ENCODE data around the gene ABCA8.
"Not testable (repeated sequence)": the region's sequence is repeated elsewhere in the genome, so short reads cannot be mapped to it uniquely, and the experiment has no call there.

The ABCA8 gene, protein sequence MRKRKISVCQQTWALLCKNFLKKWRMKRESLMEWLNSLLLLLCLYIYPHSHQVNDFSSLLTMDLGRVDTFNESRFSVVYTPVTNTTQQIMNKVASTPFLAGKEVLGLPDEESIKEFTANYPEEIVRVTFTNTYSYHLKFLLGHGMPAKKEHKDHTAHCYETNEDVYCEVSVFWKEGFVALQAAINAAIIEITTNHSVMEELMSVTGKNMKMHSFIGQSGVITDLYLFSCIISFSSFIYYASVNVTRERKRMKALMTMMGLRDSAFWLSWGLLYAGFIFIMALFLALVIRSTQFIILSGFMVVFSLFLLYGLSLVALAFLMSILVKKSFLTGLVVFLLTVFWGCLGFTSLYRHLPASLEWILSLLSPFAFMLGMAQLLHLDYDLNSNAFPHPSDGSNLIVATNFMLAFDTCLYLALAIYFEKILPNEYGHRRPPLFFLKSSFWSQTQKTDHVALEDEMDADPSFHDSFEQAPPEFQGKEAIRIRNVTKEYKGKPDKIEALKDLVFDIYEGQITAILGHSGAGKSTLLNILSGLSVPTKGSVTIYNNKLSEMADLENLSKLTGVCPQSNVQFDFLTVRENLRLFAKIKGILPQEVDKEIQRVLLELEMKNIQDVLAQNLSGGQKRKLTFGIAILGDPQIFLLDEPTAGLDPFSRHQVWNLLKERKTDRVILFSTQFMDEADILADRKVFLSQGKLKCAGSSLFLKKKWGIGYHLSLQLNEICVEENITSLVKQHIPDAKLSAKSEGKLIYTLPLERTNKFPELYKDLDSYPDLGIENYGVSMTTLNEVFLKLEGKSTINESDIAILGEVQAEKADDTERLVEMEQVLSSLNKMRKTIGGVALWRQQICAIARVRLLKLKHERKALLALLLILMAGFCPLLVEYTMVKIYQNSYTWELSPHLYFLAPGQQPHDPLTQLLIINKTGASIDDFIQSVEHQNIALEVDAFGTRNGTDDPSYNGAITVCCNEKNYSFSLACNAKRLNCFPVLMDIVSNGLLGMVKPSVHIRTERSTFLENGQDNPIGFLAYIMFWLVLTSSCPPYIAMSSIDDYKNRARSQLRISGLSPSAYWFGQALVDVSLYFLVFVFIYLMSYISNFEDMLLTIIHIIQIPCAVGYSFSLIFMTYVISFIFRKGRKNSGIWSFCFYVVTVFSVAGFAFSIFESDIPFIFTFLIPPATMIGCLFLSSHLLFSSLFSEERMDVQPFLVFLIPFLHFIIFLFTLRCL (N-terminal part only)

GRCh38 chr17:68955181-68955841 lies at the start of gene ABCA8:
Gene ABCA8, minus strand, starts transcription at chr17:68955392. Its CDS starts 13,358 bp downstream, at chr17:68942034.
- no peak for DNase-seq (ENCODE audit: low read depth in 3 of 3)

DNA sequence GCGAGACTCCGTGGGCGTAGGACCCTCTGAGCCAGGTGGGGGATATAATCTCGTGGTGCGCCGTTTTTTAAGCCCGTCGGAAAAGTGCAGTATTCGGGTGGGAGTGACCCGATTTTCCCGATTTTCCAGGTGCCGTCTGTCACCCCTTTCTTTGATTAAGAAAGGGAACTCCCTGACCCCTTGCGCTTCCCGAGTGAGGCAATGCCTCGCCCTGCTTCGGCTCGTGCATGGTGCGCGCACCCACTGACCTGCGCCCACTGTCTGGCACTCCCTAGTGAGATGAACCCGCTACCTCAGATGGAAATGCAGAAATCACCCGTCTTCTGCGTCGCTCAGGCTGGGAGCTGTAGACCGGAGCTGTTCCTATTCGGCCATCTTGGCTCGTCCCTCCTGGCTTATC lies 49.6 kb upstream of the ABCA8 start:
- DNase-seq (ENCODE audit: low read depth in 3 of 3): not testable (repeated sequence)

DNA sequence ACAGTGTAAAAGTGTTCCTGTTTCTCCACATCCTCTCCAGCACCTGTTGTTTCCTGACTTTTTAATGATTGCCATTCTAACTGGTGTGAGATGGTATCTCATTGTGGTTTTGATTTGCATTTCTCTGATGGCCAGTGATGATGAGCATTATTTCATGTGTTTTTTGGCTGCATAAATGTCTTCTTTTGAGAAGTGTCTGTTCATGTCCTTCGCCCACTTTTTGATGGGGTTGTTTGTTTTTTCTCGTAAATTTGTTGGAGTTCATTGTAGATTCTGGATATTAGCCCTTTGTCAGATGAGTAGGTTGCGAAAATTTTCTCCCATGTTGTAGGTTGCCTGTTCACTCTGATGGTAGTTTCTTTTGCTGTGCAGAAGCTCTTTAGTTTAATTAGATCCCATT lies 44.6 kb upstream of the ABCA8 start:
- DNase-seq (ENCODE audit: low read depth in 3 of 3): not testable (repeated sequence)

DNA sequence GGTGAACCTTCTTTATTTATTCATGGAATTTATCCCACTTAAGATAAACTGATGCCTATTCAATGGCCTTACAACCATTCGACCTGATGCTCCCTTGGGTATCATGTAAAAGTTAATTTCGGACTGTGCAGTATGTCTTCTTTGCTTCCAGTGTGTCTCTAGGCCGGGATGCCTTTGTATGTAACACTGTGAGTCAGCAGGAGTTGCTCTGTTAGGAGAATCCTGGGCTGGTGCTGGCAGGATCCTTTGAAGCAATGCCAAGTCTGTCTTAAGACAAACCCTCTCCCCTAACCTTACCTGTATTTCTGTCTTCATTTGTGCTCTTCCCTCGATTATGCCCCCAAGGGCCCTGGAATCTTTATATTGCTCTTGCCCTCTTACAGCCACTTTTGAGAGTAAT lies 37.9 kb upstream of the ABCA8 start:
- DNase-seq (ENCODE audit: low read depth in 3 of 3): no peak

DNA sequence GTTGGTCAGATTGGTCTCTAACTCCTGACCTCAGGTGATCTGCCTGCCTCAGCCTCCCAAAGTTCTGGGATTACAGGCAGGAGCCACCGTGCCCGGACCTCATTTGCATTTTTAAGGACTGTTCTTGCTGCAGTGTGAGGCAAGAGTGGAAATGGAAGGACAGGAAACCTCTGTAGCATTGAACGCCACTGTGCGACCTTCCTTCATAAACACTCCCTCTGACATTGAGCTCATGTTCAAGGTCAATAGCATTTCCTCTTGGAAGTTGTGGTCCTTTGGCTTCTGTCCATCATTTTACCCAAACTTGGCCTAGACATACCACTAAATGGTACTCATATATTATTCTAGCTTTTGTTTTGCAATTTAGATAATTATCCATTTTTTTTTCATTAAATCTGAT lies 32.8 kb upstream of the ABCA8 start:
- no peak for DNase-seq (ENCODE audit: low read depth in 3 of 3)

- DNase-seq (ENCODE audit: low read depth in 3 of 3): no peak
These were observed 26.1 kb upstream of the ABCA8 start for GRCh38 chr17:68981288-68981687.

GRCh38 chr17:68973098-68973846 lies 18.1 kb upstream of the ABCA8 start:
- DNase-seq (ENCODE audit: low read depth in 3 of 3): no peak

DNA sequence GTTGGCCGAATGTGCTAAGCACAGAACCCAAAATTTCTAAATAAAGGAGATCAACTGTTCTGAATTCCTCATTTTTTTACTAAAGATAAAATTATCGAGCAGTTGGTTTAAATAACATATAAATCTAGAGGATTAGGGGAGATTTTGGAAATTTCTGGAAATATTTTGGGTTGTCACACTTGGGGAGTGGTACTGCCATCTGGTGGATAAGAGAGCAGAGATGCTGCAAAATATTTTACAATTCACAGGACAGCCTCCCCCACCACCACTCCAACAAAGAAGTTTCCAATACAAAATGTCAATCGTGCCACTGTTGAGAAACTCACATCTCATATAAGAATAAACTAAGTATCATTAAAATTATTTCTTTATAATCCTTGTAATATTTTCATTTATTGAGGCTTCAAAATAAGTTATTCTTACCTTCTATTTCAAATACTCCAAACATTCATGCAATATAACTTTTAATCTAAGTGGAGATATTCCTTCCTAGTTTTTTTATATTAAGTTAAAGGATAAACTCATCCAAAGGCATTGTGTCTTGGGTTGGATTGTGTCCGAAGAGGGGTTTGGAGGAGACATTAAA lies 17.0 kb upstream of the ABCA8 start:
- no peak for DNase-seq (ENCODE audit: low read depth in 3 of 3)

DNA sequence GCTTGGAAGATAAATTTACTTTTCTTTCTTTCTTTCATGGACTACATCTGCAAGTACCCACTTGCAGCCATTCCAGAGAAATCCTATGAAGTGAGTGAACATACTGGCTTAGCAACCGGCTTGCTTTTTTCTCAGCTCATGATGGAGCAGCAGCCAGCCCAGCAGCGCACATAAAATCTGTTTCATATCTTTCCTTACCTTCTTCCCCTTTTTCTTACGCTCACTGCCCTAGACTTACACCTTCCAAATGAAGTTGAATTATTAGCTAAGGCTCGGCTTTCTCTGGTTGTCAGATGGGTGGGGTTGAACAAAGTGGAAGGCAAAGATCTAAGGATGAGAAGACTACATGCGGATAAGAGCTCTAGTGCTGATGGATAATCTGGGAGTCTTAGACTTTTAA lies 13.9 kb upstream of the ABCA8 start:
- no peak for DNase-seq (ENCODE audit: low read depth in 3 of 3)

DNA sequence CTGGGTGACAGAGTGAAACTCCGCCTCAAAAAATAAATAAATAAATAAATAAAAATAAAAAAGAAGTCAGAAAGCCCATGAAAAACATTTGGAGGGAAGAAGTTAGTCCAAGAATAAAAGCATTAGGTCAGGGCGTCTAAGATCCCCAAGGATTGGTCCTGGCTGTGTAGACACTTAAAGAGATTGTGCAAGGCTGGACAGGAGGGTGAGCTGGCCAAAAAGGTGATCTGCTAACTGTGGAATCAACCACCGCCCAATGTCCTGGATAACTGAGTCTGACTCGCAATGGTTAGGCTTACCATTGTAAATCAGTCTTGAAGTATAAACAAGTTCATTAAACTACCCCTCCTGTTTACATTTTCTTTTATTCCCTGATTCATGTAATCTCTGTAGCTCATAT lies 8.8 kb upstream of the ABCA8 start:
- no peak for DNase-seq (ENCODE audit: low read depth in 3 of 3)

DNA sequence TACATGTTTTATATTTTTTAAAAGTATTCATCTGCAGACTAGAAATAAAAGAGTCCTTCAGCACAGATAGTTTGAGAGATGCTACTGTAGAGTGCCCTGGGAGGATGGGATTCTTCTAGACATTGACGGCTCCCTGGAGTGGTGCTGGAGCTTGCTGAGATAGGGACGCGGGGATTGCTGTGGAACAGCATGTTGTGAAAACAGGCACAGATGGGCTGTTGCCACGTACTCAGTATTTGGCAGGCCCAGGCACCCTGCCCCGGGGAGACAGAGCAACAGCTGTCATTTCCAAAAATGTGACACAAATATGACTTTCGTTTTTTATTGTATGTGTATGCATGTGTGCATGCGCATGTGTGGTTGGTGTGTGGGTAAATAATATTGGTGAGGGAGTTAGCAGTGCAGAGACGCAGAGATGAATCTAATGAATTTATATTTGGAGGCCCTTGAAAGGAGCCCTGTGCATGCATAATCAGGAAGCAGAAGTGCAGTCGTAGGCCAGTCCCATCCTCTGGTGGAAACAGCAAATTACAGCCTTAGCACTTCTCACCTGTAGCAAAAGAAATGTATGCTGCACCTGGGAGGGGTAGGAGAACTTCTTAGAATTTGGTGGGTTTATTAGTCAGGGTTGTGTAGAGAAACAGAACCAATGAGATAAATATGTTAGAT lies 6.2 kb upstream of the ABCA8 start:
- DNase-seq (ENCODE audit: low read depth in 3 of 3): no peak

GRCh38 chr17:68959117-68959516 lies 3.9 kb upstream of the ABCA8 start:
- not testable (repeated sequence) for DNase-seq (ENCODE audit: low read depth in 3 of 3)

DNA sequence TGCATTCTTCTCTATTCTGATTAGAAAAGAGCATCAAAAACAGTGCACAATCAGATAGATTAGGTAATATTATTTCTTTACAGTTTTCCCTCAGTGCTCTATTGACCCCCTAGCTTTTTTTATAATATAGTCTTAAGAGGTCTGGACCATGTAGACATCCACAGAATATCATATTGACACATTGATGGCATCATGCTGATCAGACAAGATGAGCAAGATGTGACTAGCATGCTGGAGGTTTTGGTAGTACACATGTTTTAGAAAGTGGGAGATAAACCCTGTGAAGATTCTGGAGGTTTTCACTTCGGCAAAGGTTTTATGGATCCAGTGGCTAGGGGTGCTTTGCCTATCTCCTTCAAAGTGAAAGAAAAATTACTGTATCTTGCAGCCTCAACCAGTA lies 2.8 kb upstream of the ABCA8 start:
- no peak for DNase-seq (ENCODE audit: low read depth in 3 of 3)

DNA sequence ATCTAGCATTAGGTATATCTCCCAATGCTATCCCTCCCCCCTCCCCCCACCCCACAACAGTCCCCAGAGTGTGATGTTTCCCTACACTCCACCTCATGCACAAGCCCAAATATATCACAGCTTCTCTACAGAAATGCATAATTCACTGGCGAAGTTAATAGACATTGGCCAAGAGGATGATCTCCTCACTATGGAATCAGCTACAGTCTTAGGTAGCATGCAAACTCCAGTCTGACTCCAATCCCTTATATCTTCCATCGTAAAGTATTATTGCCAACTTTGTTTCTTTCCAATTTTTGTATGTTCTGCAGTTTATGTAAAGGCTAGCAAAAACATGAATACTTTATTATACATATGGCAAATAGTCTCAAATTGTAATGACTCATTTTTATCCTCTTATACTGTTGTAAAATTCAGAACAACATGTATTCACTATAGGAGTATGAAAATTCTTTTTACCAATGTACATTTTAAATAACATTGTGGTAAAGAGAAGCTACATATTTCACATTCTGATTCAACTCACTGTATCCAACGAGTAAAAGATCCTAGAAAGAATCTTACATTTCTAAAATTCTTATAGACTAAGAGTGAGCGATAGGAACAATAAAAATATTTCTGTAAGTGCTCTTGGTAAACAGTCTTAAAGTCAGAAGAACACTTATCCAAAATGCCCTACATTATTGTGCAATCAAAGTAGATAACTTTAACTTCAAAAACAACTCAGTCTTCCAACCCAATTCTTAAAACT lies 871 bp downstream of the ABCA8 start:
- no peak for DNase-seq (ENCODE audit: low read depth in 3 of 3)

DNA sequence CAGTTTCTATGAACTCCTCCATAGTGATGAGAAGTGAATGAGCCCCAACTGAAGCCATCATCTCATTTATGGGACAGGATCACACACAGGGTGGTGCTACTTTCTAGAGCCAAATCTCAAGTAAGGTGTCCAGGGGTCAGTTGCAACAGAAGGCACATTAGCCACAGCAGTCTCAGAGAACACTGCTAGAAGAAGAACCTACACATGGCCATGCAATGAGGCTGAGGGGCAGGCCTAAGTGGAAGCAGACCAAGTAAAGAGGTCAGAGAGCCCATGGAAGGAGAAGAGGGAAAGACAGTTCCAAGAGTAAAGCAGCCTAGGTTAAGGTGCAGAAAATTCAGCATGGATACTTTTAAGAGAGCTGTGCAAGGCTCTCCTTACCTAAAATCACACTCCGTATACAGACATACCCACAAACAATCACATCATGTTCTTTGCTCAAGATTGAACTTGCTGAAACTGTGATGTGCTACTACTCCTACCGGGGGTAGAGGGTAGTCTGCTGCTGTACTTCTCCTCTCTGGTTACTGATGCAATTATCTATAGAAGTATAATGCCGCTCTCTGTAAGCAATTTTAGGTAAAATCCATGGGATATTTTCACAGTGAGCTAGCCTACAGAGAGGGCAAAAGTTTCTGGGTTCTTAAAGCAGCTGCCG lies 1.7 kb downstream of the ABCA8 start:
- DNase-seq (ENCODE audit: low read depth in 3 of 3): no peak

GRCh38 chr17:68950725-68951124 lies 4.5 kb downstream of the ABCA8 start:
- DNase-seq (ENCODE audit: low read depth in 3 of 3): no peak

GRCh38 chr17:68947868-68948267 lies 7.3 kb downstream of the ABCA8 start:
- not testable (repeated sequence) for DNase-seq (ENCODE audit: low read depth in 3 of 3)

DNA sequence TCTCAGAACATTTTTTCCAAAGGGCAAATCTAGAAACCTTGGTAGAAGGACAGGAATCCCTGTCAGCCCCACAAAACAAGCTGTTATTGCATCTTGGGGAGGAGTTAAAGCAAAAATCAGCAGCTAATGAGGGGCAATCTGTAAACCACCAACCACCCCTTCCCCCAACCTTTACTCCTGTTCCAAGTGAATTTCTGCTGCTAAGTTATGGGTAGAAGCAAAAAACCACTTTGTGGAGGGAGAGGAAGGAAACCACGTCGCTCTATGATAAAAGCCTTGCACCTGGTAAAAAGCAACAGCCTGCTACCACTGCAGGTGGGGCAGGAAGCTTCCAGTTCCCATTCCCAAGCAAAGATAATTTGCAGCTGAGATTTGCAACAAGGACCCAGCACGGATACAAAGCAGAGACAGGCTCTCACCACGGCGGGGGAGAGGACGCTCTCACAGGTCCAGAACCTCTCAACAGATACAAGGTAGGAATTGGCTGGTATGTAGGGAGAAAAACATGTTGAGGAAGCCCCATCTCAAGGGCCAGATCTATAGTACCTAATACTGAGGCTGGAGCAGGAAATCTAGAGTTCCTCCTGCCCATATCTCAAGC lies 10.7 kb downstream of the ABCA8 start:
- DNase-seq (ENCODE audit: low read depth in 3 of 3): no peak

Measured in stimulated activated CD4-positive, alpha-beta T cell treated with anti-CD3 and anti-CD28 coated beads, TNF-alpha, amount 100 ng/mL, for 4 hours (primary cell).